Lower leg skin (tissue), 3 donors: ENCODE data around the gene DLX3.

Experiments
- POLR2A ChIP-seq, 2 donors: fragments of 450-650 bp; IDR thresholded peaks; one replicate each; pipeline ENCODE4 v1.6.1; 2016 to 2017; ENCODE audit warnings: antibody characterized with exemption in 2 of 2, mild to moderate bottlenecking in 1 of 2, moderate library complexity in 1 of 2
- TF ChIP-seq, protein P1 (sequence below), 3 donors: fragments of 450-650 bp; IDR thresholded peaks; one replicate each; pipeline ENCODE4 v1.5.1; 2016; ENCODE audit warnings: antibody characterized with exemption in 3 of 3, mild to moderate bottlenecking in 3 of 3, moderate library complexity in 2 of 3

DNA sequence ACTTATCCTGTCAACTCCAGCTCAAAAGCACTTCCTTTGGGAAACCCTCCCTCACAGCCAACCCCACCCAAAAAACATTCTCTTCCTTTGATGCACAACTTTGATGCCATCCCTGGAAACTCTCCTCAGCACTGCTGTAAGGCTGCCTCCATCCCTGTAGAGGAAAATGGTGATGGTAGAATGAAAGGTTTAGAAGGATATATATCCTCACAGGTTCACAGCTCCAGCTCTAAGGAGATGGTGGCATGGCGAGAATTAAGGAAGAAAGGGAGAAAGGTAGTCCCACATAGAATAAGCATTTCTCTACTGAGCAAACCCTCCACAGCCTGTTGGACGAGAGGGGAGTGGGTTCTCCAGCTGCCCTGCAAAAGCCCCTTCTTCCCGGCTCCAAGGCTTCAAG, 28.3 kb downstream of the DLX3 start:
- TF ChIP-seq, protein P1, sequence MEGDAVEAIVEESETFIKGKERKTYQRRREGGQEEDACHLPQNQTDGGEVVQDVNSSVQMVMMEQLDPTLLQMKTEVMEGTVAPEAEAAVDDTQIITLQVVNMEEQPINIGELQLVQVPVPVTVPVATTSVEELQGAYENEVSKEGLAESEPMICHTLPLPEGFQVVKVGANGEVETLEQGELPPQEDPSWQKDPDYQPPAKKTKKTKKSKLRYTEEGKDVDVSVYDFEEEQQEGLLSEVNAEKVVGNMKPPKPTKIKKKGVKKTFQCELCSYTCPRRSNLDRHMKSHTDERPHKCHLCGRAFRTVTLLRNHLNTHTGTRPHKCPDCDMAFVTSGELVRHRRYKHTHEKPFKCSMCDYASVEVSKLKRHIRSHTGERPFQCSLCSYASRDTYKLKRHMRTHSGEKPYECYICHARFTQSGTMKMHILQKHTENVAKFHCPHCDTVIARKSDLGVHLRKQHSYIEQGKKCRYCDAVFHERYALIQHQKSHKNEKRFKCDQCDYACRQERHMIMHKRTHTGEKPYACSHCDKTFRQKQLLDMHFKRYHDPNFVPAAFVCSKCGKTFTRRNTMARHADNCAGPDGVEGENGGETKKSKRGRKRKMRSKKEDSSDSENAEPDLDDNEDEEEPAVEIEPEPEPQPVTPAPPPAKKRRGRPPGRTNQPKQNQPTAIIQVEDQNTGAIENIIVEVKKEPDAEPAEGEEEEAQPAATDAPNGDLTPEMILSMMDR (IDR thresholded peaks at IDR 0.05), result no peak
- TF ChIP-seq POLR2A (IDR thresholded peaks at IDR 0.05), result no peak
